LoVo (cell line): Measurements from ENCODE around the gene MPI.
A peak's percentile ranks its signal among the peaks of the same experiment; 100 is the strongest.
"Not testable (repeated sequence)": the region's sequence is repeated elsewhere in the genome, so short reads cannot be mapped to it uniquely, and the experiment has no call there.

Source experiments
- DNase-seq: peaks from one replicate; pipeline ENCODE4 v3.0.0-alpha.2; 2016; ENCODE audit warnings: low spot score

MPI gene

DNA sequence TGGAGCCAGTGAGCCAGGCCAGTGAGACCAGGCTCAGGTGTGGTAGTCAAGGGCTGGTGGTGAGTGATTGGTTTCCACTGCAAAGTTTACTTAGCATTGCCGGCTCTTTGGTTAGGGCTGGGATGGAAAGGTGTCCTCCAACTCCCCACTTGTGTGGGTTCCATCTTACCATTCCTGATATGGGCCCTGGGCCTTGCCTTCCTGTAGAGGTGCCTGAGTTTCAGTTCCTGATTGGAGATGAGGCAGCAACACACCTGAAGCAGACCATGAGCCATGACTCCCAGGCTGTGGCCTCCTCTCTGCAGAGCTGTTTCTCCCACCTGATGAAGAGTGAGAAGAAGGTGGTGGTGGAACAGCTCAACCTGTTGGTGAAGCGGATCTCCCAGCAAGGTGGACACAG lies 3.1 kb downstream of the MPI start:
- DNase-seq, result no peak

DNA sequence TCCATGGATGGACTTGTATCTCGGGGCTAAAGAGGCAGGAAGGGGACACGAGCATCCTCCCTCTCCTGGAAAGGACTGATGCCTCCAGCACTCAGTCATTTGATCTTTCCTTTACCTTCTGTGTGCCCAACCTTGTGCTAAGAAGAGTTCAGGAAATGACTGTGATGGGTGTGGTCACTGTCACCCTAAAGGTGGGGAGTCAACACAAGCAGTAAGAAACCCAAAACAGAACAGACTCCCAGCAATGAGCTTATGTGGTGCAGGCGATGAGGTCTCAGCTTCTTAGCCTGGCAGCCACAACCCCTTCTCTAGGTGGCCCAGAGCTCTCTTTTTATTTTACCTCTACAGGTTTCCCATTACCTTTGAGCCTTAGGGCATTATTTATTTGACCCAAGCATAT lies 3.8 kb downstream of the MPI start:
- no peak for DNase-seq

DNA sequence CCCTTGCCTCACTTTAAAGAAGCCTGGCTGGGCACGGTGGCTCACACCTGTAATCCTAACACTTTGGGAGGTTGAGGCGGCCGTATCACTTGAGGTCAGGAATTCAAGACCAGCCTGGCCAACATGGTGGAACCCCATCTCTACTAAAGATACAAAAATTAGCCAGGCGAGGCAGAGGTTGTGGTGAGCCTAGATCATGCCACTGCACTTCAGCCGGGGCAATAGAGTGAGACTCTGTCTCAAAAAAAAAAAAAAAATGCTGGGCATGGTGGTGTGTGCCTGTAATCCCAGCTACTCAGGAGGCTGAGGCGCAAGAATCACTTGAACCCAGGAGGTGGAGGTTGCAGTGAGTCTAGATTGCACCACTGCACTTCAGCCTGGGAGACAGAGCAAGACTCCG lies 4.5 kb downstream of the MPI start:
- not testable (repeated sequence) for DNase-seq

DNA sequence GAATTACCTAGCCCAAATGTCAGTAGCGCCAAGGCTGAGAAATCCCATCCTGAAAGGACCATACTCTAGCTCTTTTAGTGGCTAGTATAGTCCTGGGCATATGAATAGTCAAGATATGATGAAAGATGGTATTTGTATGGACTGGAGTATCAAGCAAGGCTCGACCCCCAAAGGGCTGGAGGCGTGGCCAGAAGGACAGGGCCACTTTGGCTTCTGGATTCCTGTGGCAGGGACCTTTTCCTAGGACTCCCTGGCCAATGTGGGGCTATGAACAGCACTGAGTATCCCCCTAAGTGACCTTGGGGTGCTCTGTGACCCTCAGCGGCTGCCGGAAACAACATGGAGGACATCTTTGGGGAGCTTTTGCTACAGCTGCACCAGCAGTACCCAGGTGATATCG lies 6.0 kb downstream of the MPI start:
- no peak for DNase-seq

DNA sequence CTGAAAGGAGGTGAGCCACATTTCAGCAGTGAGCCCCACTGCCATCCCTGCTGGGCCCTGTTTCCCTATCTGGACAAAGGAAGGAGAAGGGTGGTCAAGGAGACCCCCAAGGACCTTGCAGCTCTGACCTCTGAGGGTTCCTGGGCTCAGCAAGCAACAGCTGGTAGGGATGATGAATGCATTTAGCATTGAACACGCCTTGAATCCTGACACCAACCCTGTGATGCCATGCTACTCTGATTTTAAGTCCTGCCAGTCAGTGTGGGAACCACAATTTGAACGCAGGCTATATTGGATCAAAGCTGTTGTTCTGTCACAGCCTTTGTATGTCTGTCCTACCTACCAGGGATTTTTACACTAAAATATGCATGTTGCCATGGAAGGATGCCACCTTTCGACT lies 6.5 kb downstream of the MPI start:
- DNase-seq, result no peak

DNA sequence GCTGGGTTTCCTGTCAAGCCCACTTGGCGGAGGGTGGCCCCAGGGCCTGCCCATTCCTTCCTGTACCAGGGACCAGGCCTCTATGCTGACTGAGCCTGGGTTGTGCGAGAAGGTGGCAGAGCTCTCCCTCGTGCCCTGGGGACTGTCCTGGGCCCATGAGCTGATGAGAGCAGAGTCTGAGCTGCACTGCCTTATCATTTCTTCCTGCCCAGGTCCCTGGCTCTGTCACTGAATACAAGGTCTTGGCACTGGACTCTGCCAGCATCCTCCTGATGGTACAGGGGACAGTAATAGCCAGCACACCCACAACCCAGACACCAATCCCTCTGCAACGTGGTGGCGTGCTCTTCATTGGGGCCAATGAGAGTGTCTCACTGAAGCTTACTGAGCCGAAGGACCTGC lies 7.5 kb downstream of the MPI start:
- DNase-seq, result no peak

DNA sequence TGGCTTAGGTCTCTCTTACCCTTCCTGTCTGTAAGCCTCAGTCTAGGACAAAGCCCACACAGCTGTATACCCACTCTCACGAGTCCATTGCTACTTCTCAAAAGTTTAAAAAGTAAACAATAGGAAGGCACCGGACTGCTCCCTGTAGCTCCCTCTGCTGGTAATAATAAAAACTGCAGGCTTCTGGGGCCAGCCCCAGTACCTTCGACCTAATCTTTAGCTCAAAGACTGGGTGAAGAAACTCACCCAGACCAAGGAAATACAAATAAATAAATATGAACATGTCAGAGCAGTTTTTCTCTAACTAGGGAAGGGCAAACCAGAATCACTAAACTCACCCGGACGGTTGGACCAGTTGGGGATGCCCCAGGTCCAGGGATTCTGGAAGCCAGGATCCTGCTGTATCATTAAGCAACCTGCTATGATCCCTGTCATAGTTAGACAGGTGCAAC lies 11.8 kb downstream of the MPI start:
- peak; percentile 70 for DNase-seq

DNA sequence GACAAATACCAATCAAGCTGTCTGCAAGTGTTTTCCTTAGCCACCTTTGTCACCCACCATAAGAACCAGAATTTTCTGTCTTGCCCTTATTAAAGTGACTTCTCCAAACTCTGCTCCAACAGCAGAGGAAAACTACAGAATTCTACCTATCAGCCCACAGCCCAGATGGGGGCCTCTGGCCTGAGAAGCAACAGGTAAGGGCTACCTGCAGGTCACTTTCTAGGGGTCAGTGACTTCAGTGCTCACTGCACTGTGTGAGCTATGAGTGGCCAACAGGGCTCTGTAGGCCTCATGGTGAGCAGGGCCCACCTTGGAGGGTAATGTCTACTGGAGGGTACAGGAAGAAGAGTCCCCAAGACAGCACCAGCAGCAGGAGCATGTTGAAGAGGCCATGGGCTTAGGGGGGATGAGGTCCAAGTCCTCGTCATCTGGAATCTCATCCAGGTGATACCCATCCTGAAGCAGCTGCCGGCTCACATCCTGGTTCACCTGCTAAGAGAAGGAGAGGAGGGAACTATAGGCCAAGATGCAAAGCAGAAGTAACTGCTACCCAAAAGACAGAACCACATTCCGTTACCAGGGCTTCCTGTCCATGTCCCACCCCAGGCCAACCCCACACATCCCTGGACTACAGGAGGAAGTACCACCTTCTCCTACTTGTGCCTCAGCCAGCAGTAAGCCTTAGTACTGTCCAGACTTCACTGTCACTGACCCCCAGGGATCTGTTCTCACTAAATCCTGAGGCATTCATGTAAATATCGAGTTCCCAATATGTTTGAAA lies 12.6 kb downstream of the MPI start:
- DNase-seq, result no peak

DNA sequence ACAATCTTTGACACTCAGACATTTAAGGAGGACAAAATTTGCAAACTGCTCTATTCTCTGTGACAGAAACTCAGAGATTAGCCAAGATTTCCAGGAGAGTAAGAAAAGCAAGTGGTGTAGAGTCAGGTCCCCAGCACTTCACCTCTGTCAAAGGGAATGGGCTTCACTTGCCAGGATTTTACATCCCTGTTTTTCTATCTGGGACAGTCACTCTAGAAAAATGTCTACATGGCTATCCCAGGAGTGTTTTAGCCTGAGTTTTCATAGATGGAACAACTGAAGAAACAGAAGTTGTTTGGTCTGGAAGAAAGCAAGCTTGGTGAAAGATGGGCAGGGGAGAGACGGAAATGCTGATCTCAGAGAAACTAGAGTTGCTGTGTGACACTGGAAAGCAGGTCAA lies 13.8 kb downstream of the MPI start:
- DNase-seq, result no peak

DNA sequence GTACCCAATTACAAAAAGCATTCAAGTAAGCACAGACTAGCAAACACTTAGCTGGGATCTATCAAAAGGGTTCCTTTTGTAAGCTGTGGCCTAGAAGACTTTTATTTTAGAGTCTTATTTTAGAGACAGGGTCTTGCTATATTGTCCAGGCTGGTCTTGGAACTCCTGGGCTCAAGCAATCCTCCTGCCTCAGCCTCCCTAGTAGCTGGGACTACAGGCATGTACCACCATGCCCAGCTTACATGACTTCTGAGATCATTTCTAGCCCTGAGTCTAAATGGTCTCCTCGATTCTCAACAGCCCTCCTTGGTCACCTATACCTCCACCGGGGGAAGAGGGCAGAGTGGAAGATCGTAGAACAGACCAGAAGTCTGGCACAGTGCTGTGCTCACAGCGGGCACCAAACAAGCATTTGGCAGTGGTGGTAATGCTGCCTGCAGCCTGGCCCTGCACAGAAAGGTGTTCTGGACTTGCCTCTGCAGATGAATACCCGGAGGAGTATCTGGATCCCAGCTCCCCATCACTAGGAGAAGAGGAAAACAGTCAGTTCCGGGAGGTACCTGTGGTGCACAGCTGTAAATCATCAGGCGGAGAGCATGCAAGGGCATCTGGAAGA lies 14.5 kb downstream of the MPI start:
- DNase-seq, result no peak

DNA sequence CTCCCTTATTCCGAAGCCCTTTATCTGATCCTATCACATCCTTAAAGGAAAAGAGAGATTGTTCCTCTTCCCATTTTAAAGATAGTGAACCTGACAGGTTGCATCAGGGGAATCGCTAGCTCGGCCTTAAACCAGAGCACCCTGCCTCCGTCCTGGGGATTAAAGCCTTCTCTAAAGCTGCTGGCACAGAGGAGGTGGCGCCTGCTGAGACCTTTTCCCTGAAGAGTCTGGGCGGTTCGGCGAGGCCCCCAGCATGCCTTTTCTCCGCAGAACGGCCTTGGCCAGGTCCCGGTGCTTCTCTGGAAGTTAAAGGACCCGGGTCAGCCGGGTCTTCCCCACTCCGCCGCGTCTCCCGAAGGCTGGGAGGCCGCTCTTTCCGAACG lies 16.2 kb downstream of the MPI start:
- peak; percentile 37 for DNase-seq

DNA sequence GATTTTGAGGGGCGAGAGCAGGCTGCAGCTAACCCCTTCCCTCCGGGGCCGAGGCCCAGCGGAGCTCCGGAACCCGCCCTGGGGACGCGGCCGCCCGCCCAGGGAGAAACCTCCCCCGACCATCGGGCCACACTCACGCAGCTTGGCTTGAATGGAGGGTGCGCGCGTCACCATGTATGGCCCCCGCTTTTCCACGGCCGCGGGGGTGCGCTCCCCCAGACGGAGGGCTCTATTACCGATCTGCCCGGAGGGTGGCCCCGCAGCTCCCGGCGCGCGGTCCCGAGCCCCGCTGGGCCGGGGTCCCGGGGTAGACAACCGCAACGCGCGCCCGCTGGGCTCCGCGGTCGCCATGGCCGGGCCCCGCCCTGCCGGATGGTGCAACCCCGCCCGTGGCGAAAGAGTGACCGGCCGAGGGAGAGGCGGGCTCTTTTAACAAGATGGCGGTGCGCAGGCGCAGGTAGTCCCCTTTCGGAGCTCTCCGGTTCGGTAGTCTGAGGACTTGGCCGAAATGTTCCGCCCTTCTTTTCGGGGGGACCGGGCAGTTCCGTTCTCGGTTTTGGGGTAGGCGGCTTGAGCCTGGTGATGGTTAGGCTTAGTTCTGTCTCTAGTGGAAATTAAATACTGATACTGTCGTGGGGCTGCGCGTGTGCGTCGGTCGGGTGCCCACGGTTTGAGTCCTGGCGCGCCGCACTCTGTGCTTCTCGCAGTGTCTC lies 16.8 kb downstream of the MPI start, which contains the start of gene FAM219B:
FAM219B (minus strand) TSS at position 402 of the 713 bp plus-strand sequence; CDS start at position 351, 51 bp downstream.
- peak; percentile 96 for DNase-seq

DNA sequence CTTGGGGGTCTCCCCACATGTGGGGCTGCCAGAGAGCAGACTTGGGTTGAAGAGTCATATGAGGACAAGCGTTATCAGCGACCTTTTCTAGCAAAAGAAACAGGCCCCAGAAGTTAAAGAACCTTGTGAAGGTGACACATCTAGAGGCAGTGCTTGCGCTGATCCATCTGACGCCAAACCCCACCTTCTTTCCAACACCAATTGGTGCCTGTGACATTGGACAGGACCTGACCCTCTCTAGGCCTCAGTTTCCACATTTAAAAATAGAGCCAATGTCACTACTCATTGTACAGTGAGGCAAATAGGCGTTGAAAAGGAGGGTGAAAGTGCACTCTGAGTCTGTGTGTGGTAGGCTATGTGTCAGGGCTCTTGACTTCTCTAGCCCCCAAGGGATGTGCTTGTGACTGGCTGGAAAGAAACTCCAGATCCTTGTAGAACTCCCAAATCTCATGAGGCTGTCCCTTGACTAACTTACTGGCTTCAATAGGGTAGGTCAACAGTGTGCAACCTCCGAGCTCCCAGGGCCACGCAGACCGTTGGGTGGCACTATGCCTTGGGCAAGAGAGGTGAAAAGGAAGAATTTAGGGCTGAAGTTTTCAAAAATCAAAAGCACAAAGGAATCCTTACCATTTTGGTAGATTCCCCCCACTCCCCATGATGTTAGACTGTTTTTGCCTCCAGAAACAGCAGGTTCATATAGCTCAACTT lies 17.5 kb downstream of the MPI start:
- DNase-seq, result no peak

DNA sequence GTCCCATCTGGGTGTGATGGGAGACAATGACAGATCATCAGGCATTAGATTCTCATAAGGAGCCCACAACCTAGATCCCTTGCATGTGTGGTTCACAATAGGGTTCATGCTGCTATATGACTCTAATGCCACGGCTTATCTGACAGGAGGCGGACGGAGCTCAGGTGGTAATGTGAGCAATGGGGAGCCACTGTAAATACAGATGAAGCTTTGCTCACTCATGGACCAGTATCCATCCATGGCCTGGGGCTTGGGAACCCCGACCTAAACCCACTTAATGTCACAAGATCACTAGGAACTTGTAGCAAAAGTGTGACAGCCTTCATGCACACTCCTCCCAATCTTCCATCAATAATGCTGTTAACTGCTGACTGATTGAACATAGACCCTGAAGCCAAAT lies 18.8 kb downstream of the MPI start:
- DNase-seq, result no peak

DNA sequence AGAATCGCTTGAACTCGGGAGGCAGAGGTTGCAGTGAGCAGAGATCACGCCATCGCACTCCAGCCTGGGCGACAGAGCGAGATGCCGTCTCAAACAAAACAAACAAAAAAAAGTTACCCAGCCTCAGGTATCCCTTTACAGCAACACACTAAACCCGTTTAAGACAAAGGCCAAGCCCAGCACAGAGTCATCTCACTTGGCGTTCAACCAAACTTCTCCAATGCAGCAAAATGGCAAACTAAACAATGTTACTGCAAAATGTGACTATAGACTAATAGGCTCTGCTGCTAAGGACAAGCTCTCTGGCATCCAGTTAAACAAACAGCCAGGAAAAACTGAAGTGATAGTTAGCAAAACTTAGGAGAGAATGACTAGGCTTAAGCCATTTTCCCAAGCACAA lies 23.2 kb downstream of the MPI start:
- DNase-seq, result no peak

DNA sequence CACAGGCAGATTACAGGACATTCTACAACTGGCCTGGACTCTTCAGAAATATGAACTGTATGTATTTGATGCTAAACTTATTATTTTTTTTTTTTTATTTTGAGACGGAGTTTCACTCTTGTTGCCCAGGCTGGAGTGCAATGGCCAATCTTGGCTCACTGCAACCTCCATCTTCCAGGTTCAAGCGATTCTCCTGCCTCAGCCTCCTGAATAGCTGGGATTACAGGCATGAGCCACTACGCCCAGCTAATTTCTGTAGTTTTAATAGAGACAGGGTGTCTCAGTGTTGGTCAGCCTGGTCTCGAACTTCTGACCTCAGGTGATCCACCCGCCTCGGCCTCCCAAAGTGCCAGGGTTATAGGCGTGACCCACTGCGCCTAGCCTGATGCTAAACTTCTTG lies 24.0 kb downstream of the MPI start:
- DNase-seq, result not testable (repeated sequence)

DNA sequence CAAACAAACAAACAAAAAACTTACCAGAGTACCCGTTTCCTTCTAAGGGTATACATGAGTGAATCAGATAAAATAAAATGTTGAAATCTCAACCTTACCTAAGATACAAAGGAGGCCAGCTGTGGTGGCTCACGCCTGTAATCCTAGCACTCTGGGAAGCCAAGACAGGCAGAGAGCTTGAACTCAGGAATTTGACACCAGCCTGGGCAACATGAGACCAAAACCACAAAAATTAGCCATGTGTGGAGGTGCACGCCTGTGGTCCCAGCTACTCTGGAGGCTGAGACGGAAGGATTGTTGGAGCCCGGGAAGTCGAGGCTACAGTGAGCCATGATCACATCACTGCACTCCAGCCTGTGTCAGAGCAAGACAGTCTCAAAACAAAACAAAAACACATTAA lies 27.8 kb downstream of the MPI start:
- no peak for DNase-seq

DNA sequence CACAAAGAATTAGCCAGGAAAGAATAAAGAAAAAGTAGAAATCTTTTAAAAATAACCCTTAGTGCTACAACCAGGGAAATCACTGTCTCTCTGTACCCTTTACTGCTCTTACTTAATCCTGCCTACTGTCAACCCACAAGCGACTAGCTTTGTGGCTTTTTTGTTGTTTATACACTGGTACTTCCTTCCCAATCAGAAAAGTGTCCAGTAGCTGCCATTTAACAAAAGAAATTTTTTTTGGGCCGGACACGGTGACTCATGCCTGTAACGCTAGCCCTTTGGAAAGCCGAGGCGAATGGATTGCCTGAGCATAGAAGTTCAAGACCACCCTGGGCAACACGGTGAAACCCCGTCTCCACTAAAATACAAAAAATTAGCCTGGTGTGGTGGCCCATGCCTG lies 30.6 kb downstream of the MPI start:
- no peak for DNase-seq

DNA sequence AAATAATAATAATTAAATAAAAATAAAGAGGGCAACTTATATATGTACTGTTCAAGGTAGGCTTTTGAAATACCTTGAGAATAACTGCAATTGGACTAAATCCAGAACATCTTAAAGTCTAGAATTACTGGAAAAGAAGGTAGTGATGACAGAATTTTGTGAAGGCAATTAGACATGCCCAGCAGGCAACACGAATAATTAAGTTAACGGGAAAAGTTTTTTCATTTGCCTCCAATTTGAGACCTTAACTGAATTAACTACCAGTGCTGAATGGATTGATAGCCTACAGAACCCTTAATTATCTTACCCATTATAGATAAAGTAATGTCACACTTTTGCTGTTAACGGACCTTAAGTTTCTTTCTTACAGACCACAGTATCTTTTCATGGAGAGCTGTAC lies 34.7 kb downstream of the MPI start:
- DNase-seq, result no peak

DNA sequence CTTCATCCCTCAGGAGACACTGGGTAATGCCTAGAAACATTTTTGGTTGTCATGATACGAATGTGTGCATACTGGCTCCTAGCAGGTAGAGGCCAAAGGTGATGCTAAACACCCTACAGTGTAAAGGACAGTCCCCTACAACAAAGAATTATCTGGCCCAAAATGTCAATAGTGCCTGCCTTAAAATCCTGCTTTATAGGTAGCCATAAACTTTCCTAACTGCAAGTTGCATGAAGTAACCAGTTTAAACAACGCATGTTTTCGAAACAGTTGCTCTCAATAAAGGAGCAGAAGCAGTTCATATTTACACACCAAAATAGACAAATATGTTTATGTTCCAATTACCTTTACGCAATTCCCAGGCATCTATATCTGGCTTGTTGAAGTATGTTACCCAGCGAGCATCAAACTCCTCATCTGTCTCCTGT lies 38.9 kb downstream of the MPI start:
- no peak for DNase-seq

DNA sequence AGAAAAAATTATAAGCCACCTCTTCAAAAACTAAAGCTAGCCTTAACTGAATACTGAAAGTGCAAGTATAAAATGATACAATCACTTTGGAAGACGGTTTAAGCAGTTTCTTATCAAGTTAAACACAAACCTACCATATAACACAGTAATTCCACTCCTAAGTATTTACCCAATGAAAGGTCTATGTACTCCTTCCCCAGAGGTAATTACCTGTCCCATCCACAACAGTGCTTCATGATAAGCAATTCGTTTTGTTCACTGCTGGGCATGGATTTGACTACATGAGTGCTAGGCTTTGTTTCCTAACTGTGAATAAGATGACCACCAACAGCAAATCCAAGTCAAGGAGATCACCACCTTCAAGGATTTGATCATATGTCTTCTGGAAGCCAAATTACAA lies 43.7 kb downstream of the MPI start:
- no peak for DNase-seq

DNA sequence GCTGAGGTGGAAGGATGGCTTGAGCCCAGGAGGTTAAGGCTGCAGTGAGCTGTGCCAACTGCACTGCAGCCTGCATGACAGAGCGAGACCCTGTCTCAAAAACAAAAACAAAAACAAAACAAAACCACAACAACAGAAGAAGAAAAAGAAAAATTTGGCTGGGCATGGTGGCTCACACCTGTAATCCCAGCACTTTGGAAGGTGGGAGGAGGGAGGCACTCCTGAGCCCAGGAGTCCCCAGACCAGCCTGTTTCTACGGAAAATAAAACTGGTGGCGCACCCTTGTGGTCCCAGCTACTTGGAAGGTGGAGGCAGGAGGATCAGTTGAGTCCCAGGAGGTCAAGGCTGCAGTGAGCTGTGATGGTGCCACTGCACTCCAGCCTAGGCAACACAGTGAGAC lies 45.4 kb downstream of the MPI start:
- DNase-seq, result not testable (repeated sequence)

DNA sequence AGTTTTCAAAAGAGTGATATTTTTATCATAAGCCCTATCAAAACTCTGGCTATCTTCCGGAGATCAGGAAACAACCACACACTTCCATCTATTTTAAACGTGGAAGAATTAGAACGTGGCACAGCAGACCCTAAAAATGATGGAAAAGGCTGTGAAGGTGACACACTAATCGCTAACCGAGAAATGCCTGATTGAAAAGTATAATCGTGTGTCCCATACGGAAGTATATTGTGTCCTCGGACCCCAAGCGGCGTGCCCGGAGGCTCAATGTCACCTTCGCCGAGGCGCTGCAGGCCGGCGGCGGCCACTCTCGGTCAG lies 47.4 kb downstream of the MPI start:
- no peak for DNase-seq
